D721Med (cell line): Measurements from ENCODE around the gene THOC1.

Source experiments
- DNase-seq: peaks from one replicate; pipeline ENCODE4 v3.0.0; 2011; ENCODE audit warnings: low spot score; ENCODE audit not compliant: insufficient read length
- FAIRE-seq: peaks from 2 replicates; lab custom pipeline; 2011; peaks lifted over from hg19 to GRCh38; lab: Jason Lieb, UNC
- TF ChIP-seq, protein P1 (sequence below): IDR thresholded peaks from 2 replicates; pipeline ENCODE4 v1.5.1; 2012; ENCODE audit warnings: mild to moderate bottlenecking, control low read depth; ENCODE audit not compliant: insufficient read depth; ENCODE audit errors: missing control alignments

THOC1 gene

GRCh38 chr18:183769-184168 lies 84.1 kb downstream of the THOC1 start:
- TF ChIP-seq, protein P1, sequence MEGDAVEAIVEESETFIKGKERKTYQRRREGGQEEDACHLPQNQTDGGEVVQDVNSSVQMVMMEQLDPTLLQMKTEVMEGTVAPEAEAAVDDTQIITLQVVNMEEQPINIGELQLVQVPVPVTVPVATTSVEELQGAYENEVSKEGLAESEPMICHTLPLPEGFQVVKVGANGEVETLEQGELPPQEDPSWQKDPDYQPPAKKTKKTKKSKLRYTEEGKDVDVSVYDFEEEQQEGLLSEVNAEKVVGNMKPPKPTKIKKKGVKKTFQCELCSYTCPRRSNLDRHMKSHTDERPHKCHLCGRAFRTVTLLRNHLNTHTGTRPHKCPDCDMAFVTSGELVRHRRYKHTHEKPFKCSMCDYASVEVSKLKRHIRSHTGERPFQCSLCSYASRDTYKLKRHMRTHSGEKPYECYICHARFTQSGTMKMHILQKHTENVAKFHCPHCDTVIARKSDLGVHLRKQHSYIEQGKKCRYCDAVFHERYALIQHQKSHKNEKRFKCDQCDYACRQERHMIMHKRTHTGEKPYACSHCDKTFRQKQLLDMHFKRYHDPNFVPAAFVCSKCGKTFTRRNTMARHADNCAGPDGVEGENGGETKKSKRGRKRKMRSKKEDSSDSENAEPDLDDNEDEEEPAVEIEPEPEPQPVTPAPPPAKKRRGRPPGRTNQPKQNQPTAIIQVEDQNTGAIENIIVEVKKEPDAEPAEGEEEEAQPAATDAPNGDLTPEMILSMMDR, result no peak
- FAIRE-seq (peak; percentile 29), DNase-seq (no peak)

DNA sequence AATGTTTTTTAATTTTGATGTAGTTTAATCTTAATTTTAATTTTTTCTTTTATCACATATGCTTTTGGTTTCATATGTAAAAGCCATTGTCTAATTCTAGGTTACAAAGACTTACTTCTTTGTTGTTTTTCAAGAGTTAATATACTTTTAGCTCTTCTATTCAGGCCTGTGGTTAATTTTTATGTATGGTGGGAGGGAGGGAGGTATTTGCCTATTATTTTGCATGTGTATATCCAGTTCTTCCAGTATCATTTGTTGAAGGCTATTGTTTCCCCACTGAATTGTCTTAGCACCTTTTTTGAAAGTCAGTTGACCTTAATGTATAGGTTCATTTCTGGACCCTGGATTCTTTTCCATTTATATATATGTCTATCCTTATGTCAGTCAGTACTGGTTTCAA lies 86.1 kb downstream of the THOC1 start:
- TF ChIP-seq, protein P1, result no peak
- FAIRE-seq (no peak), DNase-seq (no peak)

GRCh38 chr18:179499-179898 lies 88.3 kb downstream of the THOC1 start:
- TF ChIP-seq, protein P1, result no peak
- FAIRE-seq, result no peak
- no peak for DNase-seq

DNA sequence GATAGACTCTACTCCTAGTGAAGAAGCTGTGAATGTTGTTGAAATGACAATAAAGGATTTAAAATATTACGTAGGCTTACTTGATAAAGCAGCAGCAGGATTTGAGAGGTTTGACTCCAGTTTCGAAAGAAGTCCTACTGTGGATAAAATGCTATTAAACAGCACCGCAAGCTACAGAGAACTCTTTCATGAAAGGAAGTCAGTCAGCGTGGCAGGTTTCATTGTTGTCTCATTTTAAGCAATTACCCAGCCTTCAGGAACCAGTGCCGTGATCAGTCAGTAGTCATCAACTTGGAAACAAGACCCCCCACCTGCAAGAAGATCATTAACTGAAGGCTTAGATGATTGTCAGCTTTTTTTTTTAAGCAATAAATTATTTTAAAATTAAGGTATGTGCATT lies 95.5 kb downstream of the THOC1 start:
- DNase-seq (no peak), FAIRE-seq (no peak)
- TF ChIP-seq, protein P1, result no peak
